ENCODE data around the gene ANKIB1. TPM values are rescaled to one million over a fixed set of nuclear protein-coding genes. Genes with fewer than 3 reads are reported as not detected.

ANKIB1 gene
- total RNA-seq, 2 experiments from 2014 or later, result 25.3 to 42.3 TPM

- Histone ChIP-seq H3K36me3 (ENCODE audit: insufficient read depth, low read length) (peaks cover 81% of the 10 kb centered on the region), H3K79me2 (ENCODE audit: insufficient read depth, low read depth, low read length) (no peaks in the 10 kb centered on the region), H4K20me1 (ENCODE audit: insufficient read depth, low read length) (no peaks in the 10 kb centered on the region), H3K9me3 (ENCODE audit: low read length) (peaks cover 19% of the 10 kb centered on the region; the same call in 1 of the 2 replicates), H3K4me3 (ENCODE audit: low read depth, low read length, poor library complexity, severe bottlenecking) (no peak overlapping the region), H3K27ac (ENCODE audit: low read depth, low read length, poor library complexity, severe bottlenecking) (no peak overlapping the region), H2AFZ (ENCODE audit: low read length) (no peak overlapping the region), H3K9me2 (ENCODE audit: insufficient read depth, low read length) (no peaks in the 10 kb centered on the region), H3K4me1 (ENCODE audit: insufficient read depth, low read length, poor library complexity, severe bottlenecking) (no peaks in the 10 kb centered on the region), H3K4me2 (ENCODE audit: low read length) (no peak overlapping the region)
- BruUV-seq (replicated peaks), result no TSS peak
- TF ChIP-seq EZH2phosphoT487 (IDR thresholded peaks at IDR 0.05; ENCODE audit: borderline replicate concordance, low read depth, low read length) (no peak), CTCF (conservative IDR thresholded peaks at IDR 0.05; ENCODE audit: low read length) (no peak)
- CTCF ChIA-PET (ENCODE audit: unreplicated experiment), result no interaction called here
- intact Hi-C loops (cut with micrococcal nuclease; ENCODE audit: unreplicated experiment), result no loop called here
- POLR2A ChIA-PET, result interaction anchor here (0.6 to 1.7 kb wide), 4 partner anchors 9 to 16 kb away, joined by 3 to 5 read pairs (median 4); no protein-coding TSS in a partner anchor
- DNase-seq (ENCODE audit: low spot score), result no peak
Measured at GRCh38 chr7:92205987-92206386, 39.8 kb upstream of the ANKIB1 start.

GRCh38 chr7:92206672-92207071 is 39.1 kb upstream of the ANKIB1 start:
- no peak overlapping the region for H3K4me3 ChIP-seq (ENCODE audit: low read depth, low read length, poor library complexity, severe bottlenecking)
- no peak overlapping the region for H3K27ac ChIP-seq (ENCODE audit: low read depth, low read length, poor library complexity, severe bottlenecking)
- H3K4me2 ChIP-seq (ENCODE audit: low read length), result no peak overlapping the region
- no peak overlapping the region for H2AFZ ChIP-seq (ENCODE audit: low read length)
- intact Hi-C loops (cut with micrococcal nuclease; ENCODE audit: unreplicated experiment), result no loop called here
- ChIA-PET POLR2A (interaction anchor here (1.7 kb wide), 1 partner anchor 11 kb away, joined by 4 read pairs; no protein-coding TSS in a partner anchor), CTCF (ENCODE audit: unreplicated experiment) (no interaction called here)
- no peaks in the 10 kb centered on the region for H4K20me1 ChIP-seq (ENCODE audit: insufficient read depth, low read length)
- BruUV-seq (replicated peaks), result no TSS peak
- peaks cover 88% of the 10 kb centered on the region for H3K36me3 ChIP-seq (ENCODE audit: insufficient read depth, low read length)
- H3K9me2 ChIP-seq (ENCODE audit: insufficient read depth, low read length), result no peaks in the 10 kb centered on the region
- H3K9me3 ChIP-seq (ENCODE audit: low read length), result peaks cover 19% of the 10 kb centered on the region; the same call in 1 of the 2 replicates
- TF ChIP-seq EZH2phosphoT487 (IDR thresholded peaks at IDR 0.05; ENCODE audit: borderline replicate concordance, low read depth, low read length) (no peak), CTCF (conservative IDR thresholded peaks at IDR 0.05; ENCODE audit: low read length) (no peak)
- no peaks in the 10 kb centered on the region for H3K4me1 ChIP-seq (ENCODE audit: insufficient read depth, low read length, poor library complexity, severe bottlenecking)
- DNase-seq (ENCODE audit: low spot score), result peak; percentile 16
- H3K79me2 ChIP-seq (ENCODE audit: insufficient read depth, low read depth, low read length), result no peaks in the 10 kb centered on the region

GRCh38 chr7:92221766-92222165 is 24.0 kb upstream of the ANKIB1 start:
- peaks cover 95% of the 10 kb centered on the region for H3K36me3 ChIP-seq (ENCODE audit: insufficient read depth, low read length)
- H3K4me2 ChIP-seq (ENCODE audit: low read length), result no peak overlapping the region
- no TSS peak for BruUV-seq (replicated peaks)
- H3K27ac ChIP-seq (ENCODE audit: low read depth, low read length, poor library complexity, severe bottlenecking), result no peak overlapping the region
- H3K4me1 ChIP-seq (ENCODE audit: insufficient read depth, low read length, poor library complexity, severe bottlenecking), result no peaks in the 10 kb centered on the region
- no peak overlapping the region for H3K4me3 ChIP-seq (ENCODE audit: low read depth, low read length, poor library complexity, severe bottlenecking)
- no peak for DNase-seq (ENCODE audit: low spot score)
- TF ChIP-seq CTCF (conservative IDR thresholded peaks at IDR 0.05; ENCODE audit: low read length) (no peak), EZH2phosphoT487 (IDR thresholded peaks at IDR 0.05; ENCODE audit: borderline replicate concordance, low read depth, low read length) (no peak)
- H3K9me3 ChIP-seq (ENCODE audit: low read length), result no peaks in the 10 kb centered on the region
- CTCF ChIA-PET (ENCODE audit: unreplicated experiment), result no interaction called here
- no peak overlapping the region for H2AFZ ChIP-seq (ENCODE audit: low read length)
- no peaks in the 10 kb centered on the region for H4K20me1 ChIP-seq (ENCODE audit: insufficient read depth, low read length)
- H3K79me2 ChIP-seq (ENCODE audit: insufficient read depth, low read depth, low read length), result no peaks in the 10 kb centered on the region
- H3K9me2 ChIP-seq (ENCODE audit: insufficient read depth, low read length), result no peaks in the 10 kb centered on the region
- intact Hi-C loops (cut with micrococcal nuclease; ENCODE audit: unreplicated experiment), result no loop called here
- POLR2A ChIA-PET, result interaction anchor here (0.6 kb wide), 1 partner anchor 16 kb away, joined by 3 read pairs; no protein-coding TSS in a partner anchor

Measured in OCI-LY7 (cell line).